ENCODE results near the gene PPFIBP2.

PPFIBP2 gene

GRCh38 chr11:7579361-7579791, 65.6 kb downstream of the PPFIBP2 start:
- H3K27ac ChIP-seq (ENCODE audit: extremely low read depth, low read depth, low read length): no peak overlapping the region
- CTCF ChIA-PET: interaction anchor here (0.6 to 0.8 kb wide), 3 partner anchors 7 to 175 kb away, joined by 3 to 4 read pairs (median 3); no protein-coding TSS in a partner anchor
- POLR2A ChIA-PET: interaction anchor here (0.7 kb wide), 1 partner anchor 88 kb away, joined by 3 read pairs; no protein-coding TSS in a partner anchor
- H3K4me1 ChIP-seq (ENCODE audit: control insufficient read depth, insufficient read depth, low read length): no peaks in the 10 kb centered on the region
- H3K9me3 ChIP-seq (ENCODE audit: control insufficient read depth, insufficient read depth, low read depth, low read length): no peaks in the 10 kb centered on the region
- TF ChIP-seq ZNF223 (tag by site-specific recombination; IDR thresholded peaks at IDR 0.05) (no peak), AEBP2 (tag by site-specific recombination; IDR thresholded peaks at IDR 0.05; ENCODE audit: borderline replicate concordance) (no peak), ZNF341 (tag by site-specific recombination; IDR thresholded peaks at IDR 0.05; ENCODE audit: low read depth) (no peak), ZNF302 (tag by site-specific recombination; IDR thresholded peaks at IDR 0.05; ENCODE audit: low read depth) (no peak), KLF1 (tag by site-specific recombination; IDR thresholded peaks at IDR 0.05) (no peak), ZNF239 (tag by site-specific recombination; IDR thresholded peaks at IDR 0.05) (no peak), ZNF37A (tag by site-specific recombination; IDR thresholded peaks at IDR 0.05) (no peak), ZNF132 (tag by site-specific recombination; IDR thresholded peaks at IDR 0.05; ENCODE audit: borderline replicate concordance) (no peak), HOXC10 (CRISPR knock-in tag; IDR thresholded peaks at IDR 0.05) (no peak), ZNF391 (tag by site-specific recombination; IDR thresholded peaks at IDR 0.05; ENCODE audit: borderline replicate concordance, low read depth) (no peak), ZNF645 (tag by site-specific recombination; IDR thresholded peaks at IDR 0.05) (no peak), ZBTB7A (tag by site-specific recombination; IDR thresholded peaks at IDR 0.05; ENCODE audit: low read depth) (no peak), GLIS2 (tag by site-specific recombination; IDR thresholded peaks at IDR 0.05) (no peak), ZNF121 (tag by site-specific recombination; IDR thresholded peaks at IDR 0.05) (no peak), EGR2 (tag by site-specific recombination; IDR thresholded peaks at IDR 0.05; ENCODE audit: low read depth) (no peak), SP7 (tag by site-specific recombination; IDR thresholded peaks at IDR 0.05) (no peak), ZNF169 (tag by site-specific recombination; IDR thresholded peaks at IDR 0.05) (no peak), ZBTB6 (tag by site-specific recombination; IDR thresholded peaks at IDR 0.05) (no peak), ZNF518A (tag by site-specific recombination; conservative IDR thresholded peaks at IDR 0.05; ENCODE audit: low read depth) (no peak), ZNF610 (tag by site-specific recombination; IDR thresholded peaks at IDR 0.05; ENCODE audit: borderline replicate concordance) (no peak)
- no peaks in the 10 kb centered on the region for H3K36me3 ChIP-seq (ENCODE audit: control insufficient read depth in 2 of 2, insufficient read depth in 1 of 2, low read length in 2 of 2)
- H3K4me3 ChIP-seq (ENCODE audit: low read depth, low read length): no peak overlapping the region

Data from HEK293 (cell line).